HAP-1 (cell line): ENCODE data around the gene HSPBP1.
"Not testable (repeated sequence)": the region's sequence is repeated elsewhere in the genome, so short reads cannot be mapped to it uniquely, and the experiment has no call there.

Source experiments
- DNase-seq, 2 experiments: peaks; one replicate each; pipeline ENCODE4 v3.0.0-alpha.2; 2016 to 2020; ENCODE audit warnings: low spot score in 2 of 2
- H3K27me3 ChIP-seq: fragments of 250-450 bp; sonication (Bioruptor Pico); 2 replicates; pipeline ENCODE4 v1.5.1; 2020; ENCODE audit warnings: low read depth, mild to moderate bottlenecking, moderate library complexity
- H3K36me3 ChIP-seq: fragments of 250-450 bp; sonication (Bioruptor Pico); replicated peaks from 2 replicates; pipeline ENCODE4 v1.5.1; 2020; ENCODE audit warnings: mild to moderate bottlenecking
- H3K4me1 ChIP-seq: fragments of 250-450 bp; sonication (Bioruptor Pico); 2 replicates; pipeline ENCODE4 v1.5.1; 2020; ENCODE audit warnings: mild to moderate bottlenecking
- H3K4me3 ChIP-seq: fragments of 250-450 bp; sonication (Bioruptor Pico); 2 replicates; pipeline ENCODE4 v1.5.1; 2020; ENCODE audit warnings: mild to moderate bottlenecking, moderate library complexity
- H3K9me3 ChIP-seq: fragments of 250-450 bp; sonication (Bioruptor Pico); 2 replicates; pipeline ENCODE4 v1.5.1; 2020; ENCODE audit warnings: mild to moderate bottlenecking, moderate library complexity
- in situ Hi-C: fragments of 300-500 bp; cut with MboI; formaldehyde crosslinking; loops from 3 replicates; pipeline ENCODE4 v1.14.3; 2020; ENCODE audit warnings: low sequenced_read_pairs, inconsistent platforms, mixed read lengths

The HSPBP1 gene, protein sequence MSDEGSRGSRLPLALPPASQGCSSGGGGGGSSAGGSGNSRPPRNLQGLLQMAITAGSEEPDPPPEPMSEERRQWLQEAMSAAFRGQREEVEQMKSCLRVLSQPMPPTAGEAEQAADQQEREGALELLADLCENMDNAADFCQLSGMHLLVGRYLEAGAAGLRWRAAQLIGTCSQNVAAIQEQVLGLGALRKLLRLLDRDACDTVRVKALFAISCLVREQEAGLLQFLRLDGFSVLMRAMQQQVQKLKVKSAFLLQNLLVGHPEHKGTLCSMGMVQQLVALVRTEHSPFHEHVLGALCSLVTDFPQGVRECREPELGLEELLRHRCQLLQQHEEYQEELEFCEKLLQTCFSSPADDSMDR

GRCh38 chr19:55279770-55280643 is at the start of gene HSPBP1:
Gene HSPBP1, minus strand, starts transcription at chr19:55280110. Its CDS starts 502 bp downstream, at chr19:55279608.
- Histone ChIP-seq H3K27me3 (no peaks in the 10 kb centered on the region), H3K9me3 (no peaks in the 10 kb centered on the region), H3K4me3 (peak within 1 kb of the TSS; percentile 85), H3K4me1 (peaks cover 4% of the 10 kb centered on the region), H3K36me3 (peaks cover 5% of the 10 kb centered on the region; the same call in 1 of the 2 replicates)
- DNase-seq: peak; percentile 94 to 98
- in situ Hi-C loops: no loop called here

DNA sequence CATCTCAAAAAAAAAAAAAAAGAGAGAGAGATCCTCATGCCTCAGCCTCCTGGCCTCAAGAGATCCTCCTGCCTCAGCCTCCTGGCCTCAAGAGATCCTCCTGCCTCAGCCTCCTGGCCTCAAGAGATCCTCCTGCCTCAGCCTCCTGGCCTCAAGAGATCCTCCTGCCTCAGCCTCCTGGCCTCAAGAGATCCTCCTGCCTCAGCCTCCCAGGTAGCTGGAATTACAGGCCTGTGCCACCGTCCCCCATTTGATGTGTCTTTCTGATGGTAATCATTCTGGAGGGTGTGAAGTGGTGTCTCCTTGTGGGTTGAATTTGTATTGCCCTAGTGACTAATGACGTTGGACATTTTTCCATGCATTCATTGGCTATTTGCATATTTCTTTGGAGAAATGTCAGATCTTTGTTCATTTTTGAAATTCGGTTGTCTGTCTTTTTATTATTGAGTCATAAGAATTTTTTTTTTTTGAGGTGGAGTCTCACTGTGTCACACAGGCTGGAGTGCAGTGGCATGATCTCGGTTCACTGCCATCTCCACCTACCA is 48.9 kb upstream of the HSPBP1 start:
- H3K4me3 ChIP-seq, H3K4me1 ChIP-seq, H3K36me3 ChIP-seq, in situ Hi-C loops, H3K9me3 ChIP-seq, H3K27me3 ChIP-seq, DNase-seq: not testable (repeated sequence)

DNA sequence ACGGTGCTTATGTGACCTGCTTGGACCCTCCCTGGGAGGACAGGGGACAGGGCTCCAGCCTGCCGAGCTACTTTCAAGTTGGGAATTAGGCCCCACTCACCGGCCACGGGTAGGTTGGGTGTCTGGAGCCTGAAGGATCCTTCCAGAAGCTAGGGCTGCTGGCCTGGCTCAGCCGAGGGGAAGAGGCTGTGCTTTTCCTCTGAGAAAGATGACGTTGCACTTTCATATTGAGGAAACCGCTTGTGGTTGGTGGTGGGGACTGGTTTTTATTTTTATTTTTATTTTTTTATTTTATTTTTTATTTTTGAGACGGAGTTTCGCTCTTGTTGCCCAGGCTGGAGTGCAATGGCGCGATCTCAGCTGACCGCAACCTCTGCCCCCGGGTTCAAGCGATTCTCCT is 45.3 kb upstream of the HSPBP1 start, which contains the start of gene TMEM150B:
Gene TMEM150B, minus strand, starts transcription at position 170 of the 400 bp plus-strand sequence. CDS start 4,305 bp downstream, outside the sequence.
- Histone ChIP-seq H3K27me3 (no peaks in the 10 kb centered on the region), H3K4me3 (no peak within 1 kb of the TSS), H3K9me3 (no peaks in the 10 kb centered on the region), H3K4me1 (no peaks in the 10 kb centered on the region), H3K36me3 (no peaks in the 10 kb centered on the region)
- in situ Hi-C loops: no loop called here
- DNase-seq: no peak

GRCh38 chr19:55324662-55325061 is 44.8 kb upstream of the HSPBP1 start:
- in situ Hi-C loops: no loop called here
- H3K4me1 ChIP-seq: no peaks in the 10 kb centered on the region

DNA sequence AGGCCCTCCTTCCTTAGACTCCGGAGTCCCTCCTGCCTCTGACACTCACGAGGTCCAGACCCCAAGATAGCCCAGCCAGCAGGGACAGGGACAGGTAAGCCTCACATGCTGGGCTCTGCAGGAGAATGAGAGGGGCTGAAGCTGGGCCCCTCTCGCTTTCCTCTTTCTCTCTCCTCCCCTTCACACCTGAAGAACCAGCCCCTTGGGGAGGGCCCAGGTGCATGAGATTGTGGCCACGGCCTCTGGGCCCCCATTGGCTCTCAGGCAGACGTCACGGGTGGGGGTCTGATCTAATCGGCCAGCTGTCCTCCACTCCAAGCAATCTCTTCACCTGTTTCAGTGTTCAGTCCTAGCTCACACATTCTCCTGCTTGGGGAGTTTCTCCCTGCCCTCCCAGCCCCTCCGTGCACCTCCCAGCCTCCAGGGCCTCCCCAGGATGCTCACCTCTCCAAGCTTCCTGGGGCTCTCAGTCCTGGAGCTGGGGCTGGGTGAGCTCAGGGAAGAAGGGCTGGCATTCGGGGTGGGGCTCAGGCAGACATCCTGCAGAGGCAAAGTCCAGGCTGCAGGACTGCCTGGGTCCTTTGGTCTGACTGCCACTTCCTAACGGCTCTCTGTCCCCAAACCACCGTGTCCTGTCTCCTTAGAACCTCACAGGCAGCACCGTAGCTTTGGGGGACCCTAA is 42.4 kb upstream of the HSPBP1 start:
- in situ Hi-C loops: no loop called here
- no peak overlapping the region for H3K4me3 ChIP-seq
- no peaks in the 10 kb centered on the region for H3K4me1 ChIP-seq

More at GRCh38 chr19:55324662-55325061, 44.8 kb upstream of the HSPBP1 start:
- Histone ChIP-seq H3K9me3 (no peaks in the 10 kb centered on the region), H3K4me3 (no peak overlapping the region), H3K27me3 (no peaks in the 10 kb centered on the region), H3K36me3 (no peaks in the 10 kb centered on the region)
- no peak for DNase-seq

DNA sequence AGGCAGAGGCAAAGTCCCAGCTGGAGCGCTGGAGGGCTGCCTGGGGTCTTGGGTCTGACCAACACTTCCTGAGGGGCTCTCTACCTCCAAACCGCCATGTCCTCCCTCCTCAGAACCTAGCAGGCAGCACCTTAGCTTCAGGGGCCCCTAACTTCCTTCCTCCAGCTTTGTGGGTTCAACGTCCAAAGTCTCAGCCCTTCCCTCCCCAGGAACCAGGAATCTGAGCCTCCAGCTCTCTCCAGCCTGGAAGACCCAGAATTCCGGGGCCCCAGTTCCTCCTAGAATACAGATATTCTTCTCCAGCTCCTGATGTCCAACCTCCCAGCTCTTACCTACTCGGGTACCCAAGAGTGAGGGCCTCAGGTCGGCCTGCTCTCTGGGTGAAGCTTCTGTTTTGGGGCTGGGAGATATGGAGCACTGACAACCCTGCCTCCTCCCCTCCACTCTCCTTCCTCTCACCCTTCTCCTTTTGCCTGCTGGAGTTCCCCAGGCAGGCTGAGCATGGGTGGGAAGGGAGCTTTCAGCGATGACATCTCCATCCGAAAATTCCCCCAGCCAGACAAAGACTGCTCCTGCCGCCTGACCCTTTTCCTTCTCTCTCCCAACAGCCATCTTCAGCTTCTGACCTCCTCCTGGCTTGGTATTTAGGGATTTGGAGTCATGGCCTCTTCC is 41.7 kb upstream of the HSPBP1 start:
- no peaks in the 10 kb centered on the region for H3K9me3 ChIP-seq
- H3K36me3 ChIP-seq: no peaks in the 10 kb centered on the region
- no peaks in the 10 kb centered on the region for H3K4me1 ChIP-seq
- no peak overlapping the region for H3K4me3 ChIP-seq
- H3K27me3 ChIP-seq: no peaks in the 10 kb centered on the region
- in situ Hi-C loops: no loop called here
- no peak for DNase-seq

More for the DNA sequence above, 42.4 kb upstream of the HSPBP1 start:
- H3K9me3 ChIP-seq: no peaks in the 10 kb centered on the region
- DNase-seq: no peak
- no peaks in the 10 kb centered on the region for H3K36me3 ChIP-seq
- H3K27me3 ChIP-seq: no peaks in the 10 kb centered on the region

DNA sequence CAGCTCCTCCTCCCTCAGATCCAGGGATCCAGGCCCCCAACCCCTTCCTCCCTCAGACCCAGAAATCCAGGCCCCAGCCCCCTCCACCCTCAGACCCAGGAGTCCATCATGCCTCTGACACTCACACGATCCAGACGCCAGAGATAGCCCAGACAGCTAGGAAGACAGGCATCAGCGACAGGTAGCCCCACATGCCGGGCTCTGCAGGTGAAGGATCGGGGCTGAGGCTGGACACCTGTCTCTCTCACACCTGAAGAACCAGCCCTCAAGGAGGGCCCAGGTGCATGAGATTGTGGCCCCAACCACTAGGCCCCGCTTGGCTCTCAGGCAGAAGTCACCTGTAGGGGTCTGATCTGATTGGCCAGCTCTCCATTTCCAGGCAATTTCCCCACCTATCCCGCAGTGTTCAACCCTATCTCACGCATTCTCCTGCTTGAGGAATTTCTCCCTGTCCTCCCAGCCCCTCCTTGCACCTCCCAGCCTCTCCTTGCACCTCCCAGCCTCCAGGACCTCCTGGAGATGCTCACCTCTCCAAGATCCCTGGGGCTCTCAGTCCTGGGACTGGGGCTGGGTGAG is 41.0 kb upstream of the HSPBP1 start:
- Histone ChIP-seq H3K4me3 (no peak overlapping the region), H3K36me3 (no peaks in the 10 kb centered on the region), H3K27me3 (no peaks in the 10 kb centered on the region), H3K9me3 (no peaks in the 10 kb centered on the region), H3K4me1 (no peaks in the 10 kb centered on the region)
- no peak for DNase-seq
- in situ Hi-C loops: no loop called here

DNA sequence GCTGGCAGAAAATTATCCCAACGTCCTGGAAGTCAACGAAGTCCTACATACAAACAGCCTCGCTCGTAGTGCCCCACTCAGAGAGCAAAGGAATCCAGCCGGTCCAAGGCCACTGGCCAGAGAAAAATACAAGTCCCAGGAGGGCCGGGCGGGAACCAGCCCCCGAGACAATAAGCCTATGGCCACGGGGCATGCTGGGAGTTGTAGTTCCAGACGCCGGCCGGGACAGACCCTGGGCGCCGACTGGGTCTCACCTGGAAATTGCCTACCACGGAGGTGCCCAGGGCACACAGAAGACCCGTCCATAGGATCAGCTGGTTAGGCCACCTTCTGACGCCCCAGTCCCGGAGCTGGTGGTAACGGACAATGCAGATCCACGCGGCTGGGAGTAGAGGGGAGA is 39.9 kb upstream of the HSPBP1 start:
- H3K4me3 ChIP-seq: no peak overlapping the region
- peak; percentile 65 to 87 for DNase-seq
- H3K36me3 ChIP-seq: no peaks in the 10 kb centered on the region
- H3K4me1 ChIP-seq: no peaks in the 10 kb centered on the region
- H3K27me3 ChIP-seq: no peaks in the 10 kb centered on the region
- in situ Hi-C loops: no loop called here
- no peaks in the 10 kb centered on the region for H3K9me3 ChIP-seq

GRCh38 chr19:55316646-55317045 is 36.7 kb upstream of the HSPBP1 start:
- in situ Hi-C loops: no loop called here
- H3K4me3 ChIP-seq: no peak overlapping the region
- no peak for DNase-seq
- H3K9me3 ChIP-seq: no peaks in the 10 kb centered on the region
- H3K4me1 ChIP-seq: no peaks in the 10 kb centered on the region
- H3K27me3 ChIP-seq: no peaks in the 10 kb centered on the region
- H3K36me3 ChIP-seq: no peaks in the 10 kb centered on the region

DNA sequence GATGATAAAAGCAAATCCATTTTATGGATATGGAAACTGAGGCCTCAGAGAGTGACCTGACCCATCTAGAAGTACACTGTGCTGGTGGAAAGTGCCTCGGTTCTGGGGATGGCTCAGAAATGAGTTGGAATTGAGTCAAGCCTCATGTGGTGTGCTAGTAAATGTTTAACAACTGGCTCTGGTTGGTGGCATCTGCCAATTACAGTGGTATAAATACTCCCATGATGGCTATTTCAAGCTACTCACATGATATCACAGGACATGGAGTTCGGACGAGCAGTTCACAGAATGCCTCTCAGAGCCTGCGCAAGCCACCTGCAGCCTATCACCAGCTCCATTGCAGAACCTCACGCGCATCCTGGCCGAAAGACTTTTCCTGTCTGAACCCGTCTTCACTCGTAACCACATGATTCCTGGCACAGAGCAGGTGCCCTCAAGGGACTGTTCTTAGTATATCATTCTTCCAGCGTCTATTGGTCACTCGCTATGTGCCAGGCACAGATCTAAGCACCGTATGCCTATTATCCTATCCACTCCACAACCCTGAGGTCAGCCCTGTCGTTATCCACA is 36.1 kb upstream of the HSPBP1 start:
- H3K4me3 ChIP-seq: no peak overlapping the region
- in situ Hi-C loops: no loop called here
- no peaks in the 10 kb centered on the region for H3K36me3 ChIP-seq
- no peak for DNase-seq
- no peaks in the 10 kb centered on the region for H3K4me1 ChIP-seq
- no peaks in the 10 kb centered on the region for H3K9me3 ChIP-seq
- no peaks in the 10 kb centered on the region for H3K27me3 ChIP-seq

DNA sequence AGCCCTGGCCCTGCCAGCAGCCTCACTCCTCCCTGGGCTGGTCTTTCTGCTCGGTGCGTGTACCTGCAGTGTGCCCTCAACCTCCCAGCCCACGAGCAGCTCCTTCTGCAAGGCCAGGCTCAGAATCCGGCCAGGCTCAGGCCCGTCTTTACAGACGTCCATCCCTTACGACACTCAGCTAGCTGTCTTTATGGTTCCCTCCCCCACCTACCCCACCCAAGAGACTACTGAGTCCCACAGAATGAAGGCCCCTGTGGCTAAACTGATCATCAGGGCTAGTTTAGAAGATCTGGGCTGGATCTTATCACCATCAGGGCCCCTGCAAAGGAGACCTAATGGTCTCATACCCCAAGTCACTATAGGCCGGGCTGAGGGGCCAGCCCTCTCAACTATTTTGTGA is 34.5 kb upstream of the HSPBP1 start:
- Histone ChIP-seq H3K9me3 (no peaks in the 10 kb centered on the region), H3K36me3 (no peaks in the 10 kb centered on the region), H3K4me1 (no peaks in the 10 kb centered on the region), H3K4me3 (no peak overlapping the region), H3K27me3 (no peaks in the 10 kb centered on the region)
- no peak for DNase-seq
- in situ Hi-C loops: no loop called here

- no peaks in the 10 kb centered on the region for H3K36me3 ChIP-seq
- H3K4me1 ChIP-seq: no peaks in the 10 kb centered on the region
- in situ Hi-C loops: no loop called here
- no peak overlapping the region for H3K4me3 ChIP-seq
- no peaks in the 10 kb centered on the region for H3K9me3 ChIP-seq
- no peak for DNase-seq
- no peaks in the 10 kb centered on the region for H3K27me3 ChIP-seq
These were observed 33.0 kb upstream of the HSPBP1 start for GRCh38 chr19:55312621-55313512.
